CD4-positive, CD25-positive, alpha-beta regulatory T cell (primary cell): ENCODE data around the gene TRIM9. TPM values are rescaled to one million over a fixed set of nuclear protein-coding genes. Genes with fewer than 3 reads are reported as not detected.

ENCODE experiments used
- ATAC-seq, 2 donors: fragments of 150-1000 bp; cut with Tn5 transposase; one replicate each; pipeline ENCODE4 v1.10.0; 2021; ENCODE audit warnings: low read depth in 2 of 2, moderate number of reproducible peaks in 2 of 2, moderate library complexity in 1 of 2
- DNase-seq, 3 donors: peaks; one replicate each; pipeline versions ENCODE4 v3.0.0 to v3.0.0-alpha.2; 2012 to 2022; ENCODE audit warnings: mixed read lengths in 1 of 3
- H3K27ac ChIP-seq: one replicate; pipeline ENCODE4 v1.7.0; 2013; ENCODE audit warnings: mild to moderate bottlenecking, low read length; ENCODE audit not compliant: insufficient read depth, poor library complexity, severe bottlenecking
- H3K27me3 ChIP-seq: one replicate; pipeline ENCODE4 v1.7.0; 2013; ENCODE audit warnings: low read length; ENCODE audit not compliant: control insufficient read depth, insufficient read depth
- H3K36me3 ChIP-seq: one replicate; pipeline ENCODE4 v1.7.0; 2013; ENCODE audit warnings: mild to moderate bottlenecking, low read length, moderate library complexity; ENCODE audit not compliant: control insufficient read depth, insufficient read depth
- H3K4me1 ChIP-seq: 2 replicates; pipeline ENCODE4 v1.7.0; 2013; ENCODE audit warnings: mild to moderate bottlenecking, low read length; ENCODE audit not compliant: insufficient read depth, control insufficient read depth, poor library complexity, severe bottlenecking
- H3K4me3 ChIP-seq: one replicate; pipeline ENCODE4 v1.7.0; 2013; ENCODE audit warnings: low read depth, mild to moderate bottlenecking, low read length, moderate library complexity
- H3K9me3 ChIP-seq, 2 experiments: 1 replicate in 1 of 2; 2 replicates in 1 of 2; pipeline ENCODE4 v1.7.0; 2013; ENCODE audit warnings: low read length in 2 of 2, mild to moderate bottlenecking in 1 of 2, moderate library complexity in 1 of 2; ENCODE audit not compliant: control insufficient read depth in 2 of 2
- H3K27ac Mint-ChIP-seq, 3 donors: one replicate each; pipeline ENCODE4 v1.8.0; 2020 to 2022; ENCODE audit warnings: mild to moderate bottlenecking in 3 of 3, mixed read lengths in 3 of 3, moderate library complexity in 2 of 3
- H3K27me3 Mint-ChIP-seq: one replicate; pipeline ENCODE4 v1.8.0; 2022; ENCODE audit warnings: mild to moderate bottlenecking, mixed read lengths
- H3K36me3 Mint-ChIP-seq: one replicate; pipeline ENCODE4 v1.8.0; 2020; ENCODE audit warnings: mixed read lengths
- H3K4me1 Mint-ChIP-seq, 4 donors: one replicate each; pipeline ENCODE4 v1.8.0; 2020 to 2022; ENCODE audit warnings: mixed read lengths in 4 of 4, mild to moderate bottlenecking in 1 of 4
- H3K4me3 Mint-ChIP-seq, 4 donors: one replicate each; pipeline ENCODE4 v1.8.0; 2020 to 2022; ENCODE audit warnings: mild to moderate bottlenecking in 4 of 4, mixed read lengths in 4 of 4, moderate library complexity in 3 of 4
- H3K9me3 Mint-ChIP-seq, 7 donors: one replicate each; pipeline ENCODE4 v1.8.0; 2020 to 2022; ENCODE audit warnings: mixed read lengths in 7 of 7, mild to moderate bottlenecking in 3 of 7, moderate library complexity in 2 of 7
- polyA plus RNA-seq, 4 donors: library from polyadenylated mRNA; unstranded; fragments of 300-500 nt; fragmentation: Illumina TruSeq; gene quantifications; one replicate each; pipeline ENCODE4 v1.2.3, GENCODE V29; 2021
- total RNA-seq: library from RNA; stranded (reverse); gene quantifications from one replicate; pipeline ENCODE4 v1.2.3, GENCODE V29; 2022

Gene TRIM9
- total and polyA plus RNA-seq, 5 donors from 2014 or later = 0.11 to 0.52 (median 0.15) TPM; not detected in 1

DNA sequence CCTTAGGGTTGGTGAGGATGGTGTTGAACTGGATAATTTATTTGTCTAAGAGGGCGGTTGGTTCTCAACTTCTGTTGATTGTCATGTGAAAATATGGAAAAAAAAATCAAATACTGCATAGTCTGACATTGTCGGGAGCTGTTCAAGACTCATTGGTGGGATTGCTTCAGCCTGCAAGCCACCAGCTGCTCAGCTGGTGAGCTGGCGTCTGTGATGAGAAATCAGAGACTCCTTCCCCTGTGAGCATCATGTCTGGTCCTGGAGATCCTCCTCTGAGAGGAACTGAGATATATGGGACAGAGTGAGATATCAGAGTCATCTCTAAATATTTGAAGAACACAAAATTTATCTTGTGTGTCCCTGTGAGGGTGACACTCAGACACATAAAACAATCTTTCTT is 49.9 kb downstream of the TRIM9 start:
- H3K4me1 Mint-ChIP-seq = no peaks in the 10 kb centered on the region
- no peak overlapping the region for H3K27ac ChIP-seq
- H3K27me3 Mint-ChIP-seq = peaks cover 8% of the 10 kb centered on the region
- no peaks in the 10 kb centered on the region for H3K36me3 Mint-ChIP-seq
- H3K4me3 ChIP-seq = no peak overlapping the region
- no peaks in the 10 kb centered on the region for H3K36me3 ChIP-seq
- H3K4me3 Mint-ChIP-seq = no peak overlapping the region
- no peaks in the 10 kb centered on the region for H3K4me1 ChIP-seq
- H3K9me3 ChIP-seq = no peaks in the 10 kb centered on the region
- no peak overlapping the region for H3K27ac Mint-ChIP-seq
- no peak for ATAC-seq
- no peaks in the 10 kb centered on the region for H3K27me3 ChIP-seq
- H3K9me3 Mint-ChIP-seq = peaks cover 0 to 2% (median 0%) of the 10 kb centered on the region in 7 donors
- DNase-seq = no peak

DNA sequence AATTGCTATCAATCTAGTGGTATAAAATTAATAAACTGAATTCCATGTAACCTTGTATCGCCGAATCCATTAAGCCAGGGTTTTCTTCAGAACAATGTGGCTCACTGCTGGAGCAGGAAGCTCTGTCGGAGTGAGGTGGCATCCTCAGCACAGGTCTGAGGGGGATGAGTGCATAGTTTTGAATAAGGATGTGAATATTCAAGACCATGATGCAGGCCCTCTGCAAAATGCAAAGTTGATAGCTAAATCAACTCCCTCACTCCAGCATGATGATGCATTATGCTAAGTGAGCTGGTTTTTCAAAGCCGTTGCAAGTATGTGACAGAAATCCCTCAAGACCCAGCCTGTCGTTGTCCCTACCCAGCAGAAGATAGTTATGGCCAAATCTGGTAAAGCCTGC is 53.0 kb downstream of the TRIM9 start:
- peaks cover 8% of the 10 kb centered on the region for H3K27me3 Mint-ChIP-seq
- H3K9me3 Mint-ChIP-seq = peaks cover 0 to 2% (median 0%) of the 10 kb centered on the region in 7 donors
- Histone ChIP-seq H3K27me3 (no peaks in the 10 kb centered on the region), H3K4me1 (no peaks in the 10 kb centered on the region), H3K36me3 (no peaks in the 10 kb centered on the region), H3K4me3 (no peak overlapping the region), H3K9me3 (no peaks in the 10 kb centered on the region), H3K27ac (no peak overlapping the region)
- DNase-seq (no peak), ATAC-seq (no peak)
- no peaks in the 10 kb centered on the region for H3K4me1 Mint-ChIP-seq
- H3K27ac Mint-ChIP-seq = no peak overlapping the region
- H3K36me3 Mint-ChIP-seq = no peaks in the 10 kb centered on the region
- H3K4me3 Mint-ChIP-seq = no peak overlapping the region

DNA sequence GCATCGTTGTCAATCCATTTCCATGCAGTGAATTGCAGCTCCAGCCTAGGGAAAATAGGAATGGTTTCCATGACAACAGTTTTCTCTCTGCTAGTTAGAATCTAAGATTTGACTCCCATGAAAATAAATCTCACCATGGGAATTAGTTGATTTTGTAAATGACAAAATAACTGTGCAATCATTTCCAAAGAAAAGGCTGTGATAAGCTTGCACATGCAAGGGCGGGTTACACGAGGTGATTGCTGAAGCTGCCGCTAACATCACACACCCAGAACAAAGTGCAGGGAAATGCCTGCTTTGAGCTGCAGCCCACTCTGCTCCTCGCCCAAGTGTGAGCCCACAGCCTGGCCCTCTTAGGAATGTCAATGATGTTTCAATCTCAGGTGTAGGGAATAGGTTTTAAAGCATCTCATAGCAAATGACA is 53.8 kb downstream of the TRIM9 start:
- H3K9me3 Mint-ChIP-seq = peaks cover 0 to 2% (median 0%) of the 10 kb centered on the region in 7 donors
- peaks cover 8% of the 10 kb centered on the region for H3K27me3 Mint-ChIP-seq
- no peaks in the 10 kb centered on the region for H3K36me3 ChIP-seq
- no peaks in the 10 kb centered on the region for H3K4me1 Mint-ChIP-seq
- H3K4me3 Mint-ChIP-seq = no peak overlapping the region
- no peaks in the 10 kb centered on the region for H3K36me3 Mint-ChIP-seq
- H3K4me3 ChIP-seq = no peak overlapping the region
- ATAC-seq (no peak), DNase-seq (no peak)
- no peak overlapping the region for H3K27ac Mint-ChIP-seq
- no peaks in the 10 kb centered on the region for H3K27me3 ChIP-seq
- no peak overlapping the region for H3K27ac ChIP-seq
- no peaks in the 10 kb centered on the region for H3K4me1 ChIP-seq
- H3K9me3 ChIP-seq = no peaks in the 10 kb centered on the region

DNA sequence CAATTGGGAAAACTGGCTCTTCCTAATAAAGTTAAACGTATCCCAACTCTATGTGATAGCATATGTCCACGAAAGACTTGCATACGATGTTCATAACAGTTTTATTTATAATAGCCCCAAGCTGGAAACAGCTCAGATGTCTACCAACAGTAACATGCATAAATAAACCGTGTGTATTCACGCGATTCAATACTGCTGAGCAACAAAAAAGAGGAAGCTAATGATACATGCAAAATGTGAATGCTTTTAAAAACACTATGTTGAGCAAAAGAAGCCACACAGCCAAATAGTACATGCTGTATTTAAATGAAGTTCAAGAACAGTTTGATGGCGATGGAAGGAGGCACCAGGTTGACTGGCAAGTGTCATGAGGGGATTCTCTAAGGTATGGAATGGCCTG is 55.7 kb downstream of the TRIM9 start:
- Mint-ChIP-seq H3K27me3 (peaks cover 8% of the 10 kb centered on the region), H3K4me3 (no peak overlapping the region), H3K27ac (no peak overlapping the region), H3K4me1 (no peaks in the 10 kb centered on the region), H3K36me3 (no peaks in the 10 kb centered on the region), H3K9me3 (peaks cover 0 to 2% (median 0%) of the 10 kb centered on the region in 7 donors)
- H3K27ac ChIP-seq = no peak overlapping the region
- H3K9me3 ChIP-seq = no peaks in the 10 kb centered on the region
- no peaks in the 10 kb centered on the region for H3K4me1 ChIP-seq
- H3K27me3 ChIP-seq = no peaks in the 10 kb centered on the region
- H3K4me3 ChIP-seq = no peak overlapping the region
- DNase-seq = no peak
- no peak for ATAC-seq
- no peaks in the 10 kb centered on the region for H3K36me3 ChIP-seq

DNA sequence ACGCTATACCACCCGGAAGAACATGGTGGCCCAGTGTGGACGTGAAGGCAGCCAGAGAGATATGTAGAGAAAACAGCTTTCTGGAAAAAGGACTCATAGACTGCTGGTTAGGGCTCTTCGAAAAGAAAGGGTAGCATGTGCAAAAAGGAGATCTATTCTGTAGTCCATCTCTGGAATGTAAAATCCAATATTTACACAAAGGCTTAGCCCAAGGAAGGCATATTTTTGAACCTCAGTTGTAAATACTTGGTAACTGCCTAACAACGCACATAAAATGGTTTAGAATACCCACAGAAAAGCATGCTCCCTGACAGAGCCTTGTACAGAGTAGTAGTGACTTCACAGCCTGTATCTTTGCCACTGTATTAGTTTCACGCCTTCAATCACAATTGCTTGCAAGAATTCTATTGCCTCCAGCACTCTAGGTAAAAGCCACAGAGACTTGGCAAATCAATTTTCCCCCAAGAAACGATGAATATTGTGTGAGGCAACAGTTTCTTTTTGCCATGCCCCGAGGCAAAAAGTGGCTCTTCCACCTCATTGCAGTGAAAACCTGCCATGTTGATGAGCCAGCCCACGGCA is 59.2 kb downstream of the TRIM9 start:
- no peak overlapping the region for H3K4me3 Mint-ChIP-seq

DNA sequence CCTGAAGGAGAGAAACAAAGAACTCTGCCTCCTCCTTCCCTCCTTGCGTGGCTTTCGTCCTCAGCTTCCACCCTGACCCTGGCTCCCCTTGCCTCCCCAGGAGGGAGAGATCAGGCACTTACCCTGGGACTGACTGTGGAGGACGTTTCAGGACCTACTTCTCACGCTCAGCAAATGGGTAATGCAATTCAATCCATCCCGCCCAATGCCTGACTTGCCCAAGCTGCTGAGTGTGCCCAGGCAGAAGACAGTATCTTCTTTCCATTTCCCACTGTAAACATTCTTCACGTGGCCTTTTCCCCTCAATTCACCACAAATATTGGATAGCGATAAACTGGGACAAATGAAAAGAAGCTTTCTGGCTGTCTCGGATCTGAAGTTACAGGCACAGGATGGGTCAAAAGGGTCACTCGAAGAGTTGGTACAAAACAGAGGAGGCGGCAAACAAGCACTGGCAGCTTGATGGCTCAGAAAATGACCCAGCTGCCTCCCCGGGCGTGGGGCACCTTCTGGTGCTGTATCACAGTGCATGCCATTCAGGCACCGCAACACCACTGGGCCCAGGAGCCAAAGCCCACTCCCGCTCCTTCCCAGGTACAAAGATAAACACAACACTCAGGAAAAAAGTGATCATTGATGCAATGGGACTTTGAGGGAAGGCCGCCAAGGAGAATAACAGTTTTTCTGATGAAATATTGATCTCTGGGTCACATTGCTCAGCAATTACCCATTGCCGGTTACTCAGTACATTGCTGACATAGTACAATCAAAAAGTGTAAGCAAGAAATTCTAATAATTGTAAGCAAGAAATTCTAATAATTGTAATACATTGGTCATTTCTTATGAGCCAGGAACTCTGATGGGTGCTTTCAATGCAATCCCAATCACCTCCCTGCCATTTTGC is 65.8 kb downstream of the TRIM9 start:
- Histone ChIP-seq H3K4me1 (no peaks in the 10 kb centered on the region), H3K9me3 (no peaks in the 10 kb centered on the region), H3K36me3 (no peaks in the 10 kb centered on the region), H3K27ac (no peak overlapping the region), H3K27me3 (no peaks in the 10 kb centered on the region), H3K4me3 (no peak overlapping the region)
- Mint-ChIP-seq H3K9me3 (peaks cover 0 to 1% (median 0%) of the 10 kb centered on the region in 7 donors), H3K27ac (no peak overlapping the region), H3K4me1 (no peaks in the 10 kb centered on the region), H3K4me3 (no peak overlapping the region), H3K27me3 (no peaks in the 10 kb centered on the region), H3K36me3 (no peaks in the 10 kb centered on the region)
- no peak for ATAC-seq
- DNase-seq = no peak

More for the DNA sequence above, 59.2 kb downstream of the TRIM9 start:
- no peak overlapping the region for H3K4me3 ChIP-seq
- ATAC-seq (no peak), DNase-seq (no peak)
- Mint-ChIP-seq H3K4me1 (no peaks in the 10 kb centered on the region), H3K27ac (no peak overlapping the region), H3K9me3 (peaks cover 0 to under 1% (median 0%) of the 10 kb centered on the region in 7 donors), H3K36me3 (no peaks in the 10 kb centered on the region), H3K27me3 (no peaks in the 10 kb centered on the region)
- H3K9me3 ChIP-seq = no peaks in the 10 kb centered on the region
- H3K36me3 ChIP-seq = no peaks in the 10 kb centered on the region
- no peak overlapping the region for H3K27ac ChIP-seq
- no peaks in the 10 kb centered on the region for H3K4me1 ChIP-seq
- H3K27me3 ChIP-seq = no peaks in the 10 kb centered on the region

DNA sequence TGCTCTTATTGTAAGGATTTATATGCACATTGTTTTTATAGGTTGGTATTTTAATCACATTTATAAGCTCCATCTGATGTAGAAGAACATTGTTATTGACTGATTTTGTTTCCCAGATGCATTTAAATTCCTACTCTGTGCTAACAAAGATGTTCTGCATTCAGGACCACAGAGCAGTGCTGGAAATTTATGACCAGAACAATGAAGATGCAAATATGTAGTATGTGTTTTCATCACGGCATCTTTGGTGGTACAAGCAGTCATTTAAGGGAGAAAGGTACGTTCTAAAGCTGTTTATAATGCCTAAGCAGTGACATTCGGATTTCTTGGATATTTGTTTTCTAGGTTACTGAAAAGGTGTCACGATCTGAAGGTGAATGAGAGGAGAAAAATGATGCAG is 66.5 kb downstream of the TRIM9 start:
- no peak overlapping the region for H3K27ac Mint-ChIP-seq
- Histone ChIP-seq H3K4me3 (no peak overlapping the region), H3K27me3 (no peaks in the 10 kb centered on the region), H3K9me3 (no peaks in the 10 kb centered on the region), H3K27ac (no peak overlapping the region), H3K36me3 (no peaks in the 10 kb centered on the region), H3K4me1 (no peaks in the 10 kb centered on the region)
- no peak for ATAC-seq
- DNase-seq = no peak
- H3K4me3 Mint-ChIP-seq = no peak overlapping the region
- no peaks in the 10 kb centered on the region for H3K4me1 Mint-ChIP-seq
- no peaks in the 10 kb centered on the region for H3K27me3 Mint-ChIP-seq
- no peaks in the 10 kb centered on the region for H3K36me3 Mint-ChIP-seq
- peaks cover 0 to 1% (median 0%) of the 10 kb centered on the region in 7 donors for H3K9me3 Mint-ChIP-seq
